ENCODE data around the gene FCSK.

Gene FCSK

DNA sequence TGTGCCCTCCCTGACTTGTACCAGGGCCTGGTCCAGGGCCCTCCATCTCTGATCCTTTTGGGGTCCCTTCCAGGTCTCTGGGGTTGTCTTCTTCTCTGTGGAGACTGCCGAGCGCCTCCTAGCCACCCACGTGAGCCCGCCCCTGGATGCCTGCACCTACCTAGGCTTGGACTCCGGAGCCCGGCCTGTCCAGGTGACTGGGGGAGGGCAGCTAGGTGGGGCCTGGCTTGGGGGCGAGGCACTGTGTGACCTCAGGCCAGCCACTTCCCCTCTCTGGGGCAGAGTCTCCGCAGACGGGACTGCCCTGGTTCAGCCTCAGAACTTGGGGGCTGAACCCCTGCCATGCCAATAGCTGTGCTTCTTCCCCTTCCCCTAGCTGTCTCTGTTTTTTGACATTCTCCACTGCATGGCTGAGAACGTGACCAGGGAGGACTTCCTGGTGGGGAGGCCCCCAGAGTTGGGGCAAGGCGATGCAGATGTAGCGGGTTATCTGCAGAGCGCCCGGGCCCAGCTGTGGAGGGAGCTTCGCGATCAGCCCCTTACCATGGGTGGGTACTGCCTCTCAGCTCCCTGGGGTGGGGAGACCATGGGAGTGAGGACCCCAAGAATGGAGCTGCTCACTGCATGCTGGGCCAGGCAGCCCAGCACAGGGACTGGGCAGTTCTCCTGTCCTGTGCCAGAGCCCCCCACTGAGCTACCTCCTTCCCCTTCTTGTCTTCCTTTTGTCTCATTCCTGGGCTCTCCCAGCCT is 14.6 kb downstream of the FCSK start:
- TF ChIP-seq CTCF (IDR thresholded peaks at IDR 0.05; ENCODE audit: extremely low read depth, insufficient read depth, missing control alignments), result no peak
- in situ Hi-C loops (cut with MboI; ENCODE audit: low pct_unique_long_range_greater_than_20kb, low sequenced_read_pairs, unreplicated experiment), result no loop called here
- no peak for DNase-seq (ENCODE audit: low spot score)

DNA sequence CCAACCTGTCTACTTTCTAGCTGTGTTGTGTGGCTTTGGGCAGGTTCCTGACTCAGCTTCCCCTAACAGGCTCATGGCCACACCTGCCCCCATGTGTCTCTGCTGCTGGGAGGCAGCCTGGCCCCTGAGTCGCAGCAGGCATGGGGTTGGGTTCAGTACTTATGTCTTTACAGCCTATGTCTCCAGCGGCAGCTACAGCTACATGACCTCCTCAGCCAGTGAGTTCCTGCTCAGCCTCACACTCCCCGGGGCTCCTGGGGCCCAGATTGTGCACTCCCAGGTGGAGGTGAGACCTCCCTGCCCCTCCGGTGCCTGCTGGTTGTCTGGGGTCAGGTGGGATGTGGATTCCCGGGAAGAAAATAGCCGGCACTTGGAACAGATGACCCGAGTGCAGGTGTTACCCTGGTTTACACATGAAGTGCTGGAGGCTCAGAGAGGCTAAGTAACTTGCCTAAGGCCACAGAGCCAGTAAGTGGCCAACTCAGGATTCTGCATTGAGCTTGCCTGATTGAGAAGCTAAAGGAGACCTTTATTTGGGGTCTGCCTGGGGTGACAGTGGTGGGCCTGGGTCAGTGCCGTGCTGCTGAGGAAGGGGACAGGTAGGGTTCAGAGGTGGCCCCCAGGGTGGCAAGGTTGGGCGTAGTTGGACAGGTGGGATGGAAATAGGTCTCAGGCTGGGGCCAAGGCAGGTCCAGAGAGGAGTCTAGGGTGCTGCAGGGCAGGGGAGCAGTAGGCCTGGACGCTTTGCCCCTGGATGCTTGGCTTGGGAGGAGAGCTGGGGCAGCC is 15.9 kb downstream of the FCSK start:
- no peak for DNase-seq (ENCODE audit: low spot score)
- no peak for TF ChIP-seq CTCF (IDR thresholded peaks at IDR 0.05; ENCODE audit: extremely low read depth, insufficient read depth, missing control alignments)
- in situ Hi-C loops (cut with MboI; ENCODE audit: low pct_unique_long_range_greater_than_20kb, low sequenced_read_pairs, unreplicated experiment), result no loop called here

DNA sequence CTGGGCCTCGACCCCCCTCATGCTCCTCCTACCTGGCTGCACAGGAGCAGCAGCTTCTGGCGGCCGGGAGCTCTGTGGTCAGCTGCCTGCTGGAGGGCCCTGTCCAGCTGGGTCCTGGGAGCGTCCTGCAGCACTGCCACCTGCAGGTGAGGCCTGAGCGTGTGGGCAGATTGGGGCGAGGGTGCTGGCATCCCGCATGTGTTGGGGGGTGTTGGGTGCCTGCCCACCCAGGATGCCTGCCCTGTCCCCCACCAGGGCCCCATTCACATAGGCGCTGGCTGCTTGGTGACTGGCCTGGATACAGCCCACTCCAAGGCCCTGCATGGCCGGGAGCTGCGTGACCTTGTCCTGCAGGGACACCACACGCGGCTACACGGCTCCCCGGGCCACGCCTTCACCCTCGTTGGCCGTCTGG is 16.5 kb downstream of the FCSK start:
- DNase-seq (ENCODE audit: low spot score), result no peak
- TF ChIP-seq CTCF (IDR thresholded peaks at IDR 0.05; ENCODE audit: extremely low read depth, insufficient read depth, missing control alignments), result peak; percentile 31
- in situ Hi-C loops (cut with MboI; ENCODE audit: low pct_unique_long_range_greater_than_20kb, low sequenced_read_pairs, unreplicated experiment), result no loop called here

DNA sequence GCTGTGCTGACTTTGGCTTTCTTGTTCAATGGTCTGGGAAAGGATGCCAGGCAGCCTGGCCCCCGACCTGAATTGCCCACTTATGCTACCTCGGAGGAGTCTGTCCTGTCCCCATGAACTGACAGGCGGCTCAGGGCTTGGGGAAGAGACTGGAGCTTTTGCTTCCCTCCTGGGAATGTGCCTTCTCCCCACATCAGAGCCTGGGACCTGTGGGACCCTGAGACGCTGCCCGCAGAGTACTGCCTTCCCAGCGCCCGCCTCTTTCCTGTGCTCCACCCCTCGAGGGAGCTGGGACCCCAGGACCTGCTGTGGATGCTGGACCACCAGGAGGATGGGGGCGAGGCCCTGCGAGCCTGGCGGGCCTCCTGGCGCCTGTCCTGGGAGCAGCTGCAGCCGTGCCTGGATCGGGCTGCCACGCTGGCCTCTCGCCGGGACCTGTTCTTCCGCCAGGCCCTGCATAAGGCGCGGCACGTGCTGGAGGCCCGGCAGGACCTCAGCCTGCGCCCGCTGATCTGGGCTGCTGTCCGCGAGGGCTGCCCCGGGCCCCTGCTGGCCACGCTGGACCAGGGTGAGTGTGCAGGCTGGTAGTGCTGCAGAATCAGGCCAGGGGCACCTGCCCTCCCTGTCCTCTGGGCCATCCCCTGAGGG is 18.5 kb downstream of the FCSK start:
- in situ Hi-C loops (cut with MboI; ENCODE audit: low pct_unique_long_range_greater_than_20kb, low sequenced_read_pairs, unreplicated experiment), result no loop called here
- TF ChIP-seq CTCF (IDR thresholded peaks at IDR 0.05; ENCODE audit: extremely low read depth, insufficient read depth, missing control alignments), result no peak
- no peak for DNase-seq (ENCODE audit: low spot score)

DNA sequence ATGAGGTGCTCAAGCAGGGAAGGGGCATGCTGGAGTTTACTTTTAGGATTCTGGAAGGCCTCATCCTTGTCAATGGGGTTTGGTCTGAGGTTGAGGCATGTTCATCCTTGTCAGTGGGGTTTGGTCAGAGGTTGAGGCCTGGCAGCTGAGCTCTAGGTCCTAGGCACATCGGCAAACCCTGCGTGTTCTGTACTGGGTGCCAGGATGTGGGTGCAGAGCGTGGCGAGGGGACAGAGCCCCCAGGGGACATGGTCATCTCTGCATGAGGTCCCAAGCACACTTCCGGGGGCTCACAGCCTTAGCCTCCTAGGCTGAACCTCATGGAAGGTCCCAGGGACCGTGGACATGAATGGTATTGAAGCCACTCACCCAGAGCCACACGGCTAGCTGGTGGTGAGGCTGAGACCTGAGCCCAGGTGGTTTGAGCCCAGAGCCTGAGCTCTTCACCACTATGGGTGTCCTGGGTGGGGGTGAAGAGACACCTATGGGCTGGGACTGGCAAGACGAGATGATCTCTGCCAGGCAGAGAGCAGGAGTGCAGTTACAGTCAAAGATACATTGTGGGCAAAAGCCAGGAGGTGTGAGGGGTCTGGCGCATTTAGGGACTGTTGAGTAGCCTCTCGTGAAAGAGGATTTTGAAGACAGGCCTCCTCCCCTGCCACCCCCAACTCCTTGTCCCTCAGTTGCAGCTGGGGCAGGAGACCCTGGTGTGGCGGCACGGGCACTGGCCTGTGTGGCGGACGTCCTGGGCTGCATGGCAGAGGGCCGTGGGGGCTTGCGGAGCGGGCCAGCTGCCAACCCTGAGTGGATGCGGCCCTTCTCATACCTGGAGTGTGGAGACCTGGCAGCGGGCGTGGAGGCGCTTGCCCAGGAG is 19.3 kb downstream of the FCSK start:
- no peak for DNase-seq (ENCODE audit: low spot score)
- peak; percentile 28 for TF ChIP-seq CTCF (IDR thresholded peaks at IDR 0.05; ENCODE audit: extremely low read depth, insufficient read depth, missing control alignments)
- in situ Hi-C loops (cut with MboI; ENCODE audit: low pct_unique_long_range_greater_than_20kb, low sequenced_read_pairs, unreplicated experiment), result no loop called here
